Measurements from ENCODE around the gene ASB16. TPM values are rescaled to one million over a fixed set of nuclear protein-coding genes. Genes with fewer than 3 reads are reported as not detected.

Gene ASB16
- total and polyA plus RNA-seq, 7 donors: 1.1 to 43.4 (median 17.0) TPM

GRCh38 chr17:44199553-44200477, 29.3 kb downstream of the ASB16 start, which contains the start of gene ATXN7L3:
ATXN7L3 (minus strand) TSS chr17:44199884; CDS start chr17:44198070, 1,814 bp downstream.
- TF ChIP-seq, protein P1, sequence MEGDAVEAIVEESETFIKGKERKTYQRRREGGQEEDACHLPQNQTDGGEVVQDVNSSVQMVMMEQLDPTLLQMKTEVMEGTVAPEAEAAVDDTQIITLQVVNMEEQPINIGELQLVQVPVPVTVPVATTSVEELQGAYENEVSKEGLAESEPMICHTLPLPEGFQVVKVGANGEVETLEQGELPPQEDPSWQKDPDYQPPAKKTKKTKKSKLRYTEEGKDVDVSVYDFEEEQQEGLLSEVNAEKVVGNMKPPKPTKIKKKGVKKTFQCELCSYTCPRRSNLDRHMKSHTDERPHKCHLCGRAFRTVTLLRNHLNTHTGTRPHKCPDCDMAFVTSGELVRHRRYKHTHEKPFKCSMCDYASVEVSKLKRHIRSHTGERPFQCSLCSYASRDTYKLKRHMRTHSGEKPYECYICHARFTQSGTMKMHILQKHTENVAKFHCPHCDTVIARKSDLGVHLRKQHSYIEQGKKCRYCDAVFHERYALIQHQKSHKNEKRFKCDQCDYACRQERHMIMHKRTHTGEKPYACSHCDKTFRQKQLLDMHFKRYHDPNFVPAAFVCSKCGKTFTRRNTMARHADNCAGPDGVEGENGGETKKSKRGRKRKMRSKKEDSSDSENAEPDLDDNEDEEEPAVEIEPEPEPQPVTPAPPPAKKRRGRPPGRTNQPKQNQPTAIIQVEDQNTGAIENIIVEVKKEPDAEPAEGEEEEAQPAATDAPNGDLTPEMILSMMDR (IDR thresholded peaks at IDR 0.05): no peak
- DNase-seq (peak; percentile 99 to 100), ATAC-seq (peak; percentile 95 to 96 (median 95))
- Histone ChIP-seq H3K4me1 (peaks cover 7% of the 10 kb centered on the region), H3K9me3 (no peaks in the 10 kb centered on the region), H3K27ac (peak within 1 kb of the TSS; percentile 93), H3K4me3 (peak within 1 kb of the TSS; percentile 87), H3K36me3 (ENCODE audit: insufficient read depth in 1 of 2, low read depth in 1 of 2) (peaks cover 5 to 29% of the 10 kb centered on the region in 2 donors), H3K27me3 (ENCODE audit: insufficient read depth in 3 of 3, low read length in 2 of 3) (no peaks in the 10 kb centered on the region)
- intact Hi-C loops (cut with DNase I): no loop called here
- WGBS, 3 donors: 0 to 1% (median 1%) methylated on average over 30 to 118 of the region's 126 CpGs

DNA sequence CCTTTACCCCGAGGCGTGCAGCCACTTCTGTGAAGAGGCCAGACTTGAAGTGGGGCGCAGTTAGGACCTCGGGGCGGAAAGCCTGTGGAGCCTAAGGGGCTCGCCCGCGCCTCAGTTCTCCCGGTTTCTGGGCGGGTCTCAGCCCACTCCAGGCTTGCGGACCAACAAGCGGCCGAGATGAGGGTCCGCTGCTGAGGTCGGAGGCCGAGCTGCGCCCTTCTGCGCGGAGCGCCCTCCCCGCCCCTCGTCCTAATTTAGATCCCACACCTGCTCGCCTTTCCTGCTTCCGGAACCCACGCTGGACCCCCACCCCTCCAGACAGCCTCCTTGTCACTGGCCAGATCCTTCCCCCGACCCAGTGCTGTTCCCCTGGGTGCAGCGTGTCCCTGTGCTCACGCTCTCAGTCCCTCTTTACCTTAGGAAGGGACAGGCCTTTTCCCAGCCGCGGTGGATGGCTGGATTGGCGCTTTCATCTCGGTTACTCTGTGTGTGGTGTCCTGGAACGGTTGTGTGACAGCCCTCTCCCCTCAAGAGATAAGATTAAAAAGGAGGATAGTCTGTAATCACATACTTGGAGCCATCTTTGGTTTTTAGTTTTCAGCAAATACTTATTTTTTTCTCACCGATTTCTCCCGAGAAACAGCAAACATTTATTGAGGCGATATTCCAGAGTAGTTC, 30.1 kb downstream of the ASB16 start:
- Histone ChIP-seq H3K9me3 (no peaks in the 10 kb centered on the region), H3K36me3 (ENCODE audit: insufficient read depth in 1 of 2, low read depth in 1 of 2) (peaks cover 0 to 21% of the 10 kb centered on the region in 2 donors)

GRCh38 chr17:44202756-44203155, 32.3 kb downstream of the ASB16 start:
- intact Hi-C loops (cut with DNase I): no loop called here
- WGBS, 3 donors: 80 to 88% (median 87%) methylated on average over 4 of the region's 4 CpGs
- Histone ChIP-seq H3K27me3 (ENCODE audit: insufficient read depth in 3 of 3, low read length in 2 of 3) (no peaks in the 10 kb centered on the region), H3K27ac (no peak overlapping the region), H3K4me3 (no peak overlapping the region), H3K4me1 (peaks cover 7% of the 10 kb centered on the region), H3K36me3 (ENCODE audit: insufficient read depth in 1 of 2, low read depth in 1 of 2) (peaks cover 4 to 14% of the 10 kb centered on the region in 2 donors), H3K9me3 (no peaks in the 10 kb centered on the region)
- no peak for ATAC-seq
- TF ChIP-seq, protein P1 (IDR thresholded peaks at IDR 0.05): no peak
- no peak for DNase-seq

More for the DNA sequence above, 30.1 kb downstream of the ASB16 start:
- DNase-seq (peak in 1 of 2 donors; percentile 42), ATAC-seq (peak; percentile 4 to 10 (median 8))
- 7 to 8% (median 7%) methylated on average over 31 to 36 of the region's 36 CpGs for WGBS, 3 donors
- TF ChIP-seq, protein P1 (IDR thresholded peaks at IDR 0.05): no peak
- Histone ChIP-seq H3K27me3 (ENCODE audit: insufficient read depth in 3 of 3, low read length in 2 of 3) (no peaks in the 10 kb centered on the region), H3K4me1 (peaks cover 7% of the 10 kb centered on the region), H3K27ac (peak overlapping the region; percentile 93), H3K4me3 (peak overlapping the region; percentile 87)
- intact Hi-C loops (cut with DNase I): no loop called here

GRCh38 chr17:44203731-44204440, 33.4 kb downstream of the ASB16 start:
- TF ChIP-seq, protein P1 (IDR thresholded peaks at IDR 0.05): peak; percentile 54
- DNase-seq: no peak
- whole genome bisulfite sequencing, 3 donors: 53 to 60% (median 57%) methylated on average over 9 of the region's 9 CpGs

More at GRCh38 chr17:44203731-44204440, 33.4 kb downstream of the ASB16 start:
- no peak for ATAC-seq
- no peak overlapping the region for H3K27ac ChIP-seq
- intact Hi-C loops (cut with DNase I): no loop called here
- no peaks in the 10 kb centered on the region for H3K9me3 ChIP-seq
- no peaks in the 10 kb centered on the region for H3K27me3 ChIP-seq (ENCODE audit: insufficient read depth in 3 of 3, low read length in 2 of 3)
- no peak overlapping the region for H3K4me3 ChIP-seq
- H3K36me3 ChIP-seq (ENCODE audit: insufficient read depth in 1 of 2, low read depth in 1 of 2): peaks cover 4 to 25% of the 10 kb centered on the region in 2 donors
- peaks cover 7% of the 10 kb centered on the region for H3K4me1 ChIP-seq

Measured in psoas muscle (tissue), 8 donors.